SK-N-SH (cell line): ENCODE results near the gene TP53I13. TPM values are rescaled to one million over a fixed set of nuclear protein-coding genes. Genes with fewer than 3 reads are reported as not detected.

Experiments
- CTCF ChIA-PET: fragments of 300-600, 350-600 bp; formaldehyde crosslinking; extraction: SDS; loops from one replicate; lab custom pipeline; 2021; lab: Yijun Ruan, JAX
- POLR2A ChIA-PET: fragments of 350-600 bp; sonication (Branson Sonifier 250); formaldehyde crosslinking; extraction: SDS; loops from one replicate; lab custom pipeline; 2020; ENCODE audit warnings: antibody characterized with exemption, inconsistent platforms; lab: Yijun Ruan, JAX
- DNase-seq: peaks from one replicate; pipeline ENCODE4 v3.0.0; 2012
- H2AFZ ChIP-seq: fragments of 200-600 bp; sonication (generic); 2 replicates; pipeline ENCODE4 v1.8.1; 2016; ENCODE audit warnings: antibody characterized with exemption, mild to moderate bottlenecking, low read depth
- H3F3A ChIP-seq: fragments of 200-600 bp; sonication (generic); replicated peaks from 2 replicates; pipeline ENCODE3; 2016; ENCODE audit warnings: antibody characterized with exemption, mild to moderate bottlenecking; ENCODE audit not compliant: insufficient read depth
- H3K27ac ChIP-seq, 2 experiments: fragments of 200-500 bp in 1 of 2; fragments of 200-600 bp in 1 of 2; sonication (Bioruptor generic) in 1 of 2; sonication (generic), shearing (Covaris generic) in 1 of 2; 2 replicates each; pipeline versions ENCODE4 v1.5.1 to v1.6.1; 2014 to 2016; ENCODE audit warnings: low read depth in 2 of 2, inconsistent platforms in 1 of 2, low read length in 1 of 2, mild to moderate bottlenecking in 1 of 2, mixed read lengths in 1 of 2
- H3K27me3 ChIP-seq: fragments of 200-600 bp; sonication (generic), shearing (Covaris generic); 2 replicates; pipeline ENCODE4 v1.6.1; 2016; ENCODE audit warnings: mixed run types; ENCODE audit not compliant: insufficient read depth
- H3K36me3 ChIP-seq, 2 experiments: fragments of 200-500 bp in 1 of 2; fragments of 200-600 bp in 1 of 2; sonication (Bioruptor generic) in 1 of 2; sonication (generic) in 1 of 2; replicated peaks in 1 of 2; 2 replicates each; pipeline versions ENCODE3 to v1.5.1; 2014 to 2016; ENCODE audit warnings: low read length in 1 of 2, mild to moderate bottlenecking in 1 of 2; ENCODE audit not compliant: insufficient read depth in 2 of 2, control insufficient read depth in 1 of 2
- H3K4me1 ChIP-seq, 2 experiments: fragments of 200-500 bp in 1 of 2; fragments of 200-600 bp in 1 of 2; sonication (Bioruptor generic) in 1 of 2; sonication (generic), shearing (Covaris generic) in 1 of 2; 2 replicates each; pipeline versions ENCODE4 v1.5.1 to v1.6.1; 2014 to 2016; ENCODE audit warnings: low read depth in 1 of 2, low read length in 1 of 2, mixed run types in 1 of 2; ENCODE audit not compliant: insufficient read depth in 2 of 2, control insufficient read depth in 1 of 2
- H3K4me2 ChIP-seq: fragments of 200-600 bp; sonication (generic), shearing (Covaris generic); 2 replicates; pipeline ENCODE4 v1.6.1; 2017; ENCODE audit warnings: mixed run types
- H3K4me3 ChIP-seq, 2 experiments: fragments of 200-500 bp in 1 of 2; fragments of 200-600 bp in 1 of 2; sonication (Bioruptor generic) in 1 of 2; sonication (generic), shearing (Covaris generic) in 1 of 2; 2 replicates each; pipeline versions ENCODE4 v1.5.1 to v1.8.1; 2014 to 2016; ENCODE audit warnings: low read depth in 2 of 2, inconsistent platforms in 1 of 2, low read length in 1 of 2, mild to moderate bottlenecking in 1 of 2, mixed read lengths in 1 of 2, moderate library complexity in 1 of 2
- H3K79me2 ChIP-seq: fragments of 200-600 bp; sonication (generic); 2 replicates; pipeline ENCODE4 v1.8.1; 2017; ENCODE audit warnings: mild to moderate bottlenecking; ENCODE audit not compliant: insufficient read depth
- H3K9ac ChIP-seq: fragments of 200-600 bp; sonication (generic); 2 replicates; pipeline ENCODE4 v1.6.1; 2017; ENCODE audit warnings: mixed run types
- H3K9me2 ChIP-seq: fragments of 200-600 bp; sonication (generic); 2 replicates; pipeline ENCODE4 v1.6.1; 2017; ENCODE audit warnings: mixed run types
- H3K9me3 ChIP-seq: fragments of 200-600 bp; sonication (generic); 2 replicates; pipeline ENCODE4 v1.6.1; 2017; ENCODE audit warnings: mixed run types, mild to moderate bottlenecking, moderate library complexity
- H4K20me1 ChIP-seq: fragments of 200-600 bp; sonication (generic); 2 replicates; pipeline ENCODE4 v1.6.1; 2017; ENCODE audit warnings: mild to moderate bottlenecking, mixed run types; ENCODE audit not compliant: insufficient read depth
- FOSL2 ChIP-seq: IDR thresholded peaks from 2 replicates; pipeline ENCODE4 v1.4.0; 2012; ENCODE audit warnings: low read depth, mild to moderate bottlenecking, moderate library complexity, borderline replicate concordance
- FOXJ3 ChIP-seq: sonication (generic); formaldehyde crosslinking; IDR thresholded peaks from 2 replicates; pipeline ENCODE4 v1.5.1; 2020; ENCODE audit warnings: mild to moderate bottlenecking, missing genetic modification reagents
- JUND ChIP-seq: IDR thresholded peaks from 2 replicates; pipeline ENCODE4 v1.4.0; 2012
- POLR2AphosphoS5 ChIP-seq: IDR thresholded peaks from 2 replicates; pipeline ENCODE4 v1.6.1; 2012; ENCODE audit warnings: low read depth, low read length
- RCOR1 ChIP-seq: fragments of 150-350 bp; IDR thresholded peaks from 2 replicates; pipeline ENCODE4 v1.6.1; 2017; ENCODE audit warnings: antibody characterized with exemption, low read length
- SMC3 ChIP-seq: IDR thresholded peaks from 2 replicates; pipeline ENCODE4 v1.6.1; 2012; ENCODE audit warnings: low read depth, low read length, improper control_type of control experiment
- WGBS: methylation state at CpG from one replicate; pipeline ENCODE4 v1.1.6; 2017; ENCODE audit warnings: low lambda C conversion rate; 5-methylcytosine and 5-hydroxymethylcytosine counted together
- polyA plus RNA-seq, 3 experiments: library from polyadenylated mRNA; depleted of rRNA; stranded (reverse); fragments of >200 nt; gene quantifications; 2 replicates each; pipeline ENCODE4 v1.2.3, GENCODE V29; 2012
- TF ChIP-seq, protein P1 (sequence below): fragments of 200-600 bp; sonication (generic); IDR thresholded peaks from 2 replicates; pipeline ENCODE4 v1.6.1; 2017; ENCODE audit warnings: antibody characterized with exemption, mild to moderate bottlenecking, moderate library complexity

Gene TP53I13
- polyA plus RNA-seq, 1 of the 3 experiments (the other 2 are of a cell fraction) = 39.2 TPM

DNA sequence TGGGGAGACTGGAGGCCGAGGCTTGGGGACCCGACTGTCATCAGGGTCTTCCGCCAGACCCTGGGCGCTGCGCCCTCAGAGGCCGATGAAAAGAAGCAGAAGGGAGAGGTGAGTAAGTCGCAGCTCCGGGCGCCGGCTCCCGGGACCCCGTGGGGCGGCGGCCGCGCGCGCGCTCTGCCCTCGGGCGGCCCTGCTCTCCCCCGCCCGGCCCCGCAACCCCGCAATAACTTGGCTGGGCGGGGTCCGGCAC is 1.3 kb upstream of the TP53I13 start:
- DNase-seq = no peak
- Histone ChIP-seq H3F3A (peaks cover 7% of the 10 kb centered on the region), H3K9me2 (no peaks in the 10 kb centered on the region), H4K20me1 (no peaks in the 10 kb centered on the region), H3K4me1 (peaks cover 8 to 19% of the 10 kb centered on the region in 2 experiments; a peak in 1 of 4 replicates), H3K27ac (peak overlapping the region in 1 of 2 experiments; percentile 77; a peak in 2 of 4 replicates), H3K9ac (peak overlapping the region; percentile 62; the same call in 1 of the 2 replicates), H3K27me3 (no peaks in the 10 kb centered on the region), H3K79me2 (peaks cover 10% of the 10 kb centered on the region; the same call in 1 of the 2 replicates), H3K4me3 (peak overlapping the region; percentile 76 to 81), H3K9me3 (no peaks in the 10 kb centered on the region), H3K36me3 (peaks cover 1 to 4% of the 10 kb centered on the region in 2 experiments), H3K4me2 (peak overlapping the region; percentile 92), H2AFZ (peak overlapping the region; percentile 97)
- CTCF ChIA-PET = interaction anchor here (0.8 to 11.6 kb wide), 16 partner anchors 8 to 420 kb away, joined by 3 to 166 read pairs (median 4); partner anchors contain the start of genes ANKRD13B and GIT1
- TF ChIP-seq SMC3 (no peak), RCOR1 (no peak)
- POLR2A ChIA-PET = interaction anchor here (0.6 to 1.1 kb wide), 3 partner anchors 11 to 25 kb away, joined by 3 read pairs; no protein-coding TSS in a partner anchor
- 0% methylated on average over 5 of the region's 27 CpGs for WGBS

- peak overlapping the region; percentile 62 for H3K9ac ChIP-seq
- H2AFZ ChIP-seq = peak overlapping the region; percentile 97
- H3K27me3 ChIP-seq = no peaks in the 10 kb centered on the region
- peak overlapping the region; percentile 92 for H3K4me2 ChIP-seq
- ChIA-PET CTCF (interaction anchor here (0.6 to 11.6 kb wide), 23 partner anchors 8 to 537 kb away, joined by 3 to 166 read pairs (median 3); partner anchors contain the start of genes ANKRD13B and GIT1), POLR2A (interaction anchor here (0.5 to 1.1 kb wide), 2 partner anchors 23 to 1529 kb away, joined by 3 to 5 read pairs; no protein-coding TSS in a partner anchor)
- no peaks in the 10 kb centered on the region for H3K9me3 ChIP-seq
- peak; percentile 15; the same call in 1 of the 2 replicates for TF ChIP-seq POLR2AphosphoS5
- no peak for TF ChIP-seq JUND
- 0 out of 2 replicates have a peak, but pooled peaks have one; percentile 18 for TF ChIP-seq FOXJ3 (CRISPR knock-in tag)
- TF ChIP-seq, protein P1, sequence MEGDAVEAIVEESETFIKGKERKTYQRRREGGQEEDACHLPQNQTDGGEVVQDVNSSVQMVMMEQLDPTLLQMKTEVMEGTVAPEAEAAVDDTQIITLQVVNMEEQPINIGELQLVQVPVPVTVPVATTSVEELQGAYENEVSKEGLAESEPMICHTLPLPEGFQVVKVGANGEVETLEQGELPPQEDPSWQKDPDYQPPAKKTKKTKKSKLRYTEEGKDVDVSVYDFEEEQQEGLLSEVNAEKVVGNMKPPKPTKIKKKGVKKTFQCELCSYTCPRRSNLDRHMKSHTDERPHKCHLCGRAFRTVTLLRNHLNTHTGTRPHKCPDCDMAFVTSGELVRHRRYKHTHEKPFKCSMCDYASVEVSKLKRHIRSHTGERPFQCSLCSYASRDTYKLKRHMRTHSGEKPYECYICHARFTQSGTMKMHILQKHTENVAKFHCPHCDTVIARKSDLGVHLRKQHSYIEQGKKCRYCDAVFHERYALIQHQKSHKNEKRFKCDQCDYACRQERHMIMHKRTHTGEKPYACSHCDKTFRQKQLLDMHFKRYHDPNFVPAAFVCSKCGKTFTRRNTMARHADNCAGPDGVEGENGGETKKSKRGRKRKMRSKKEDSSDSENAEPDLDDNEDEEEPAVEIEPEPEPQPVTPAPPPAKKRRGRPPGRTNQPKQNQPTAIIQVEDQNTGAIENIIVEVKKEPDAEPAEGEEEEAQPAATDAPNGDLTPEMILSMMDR = peak; percentile 45
- TF ChIP-seq FOSL2 = no peak
- peaks cover 3 to 4% of the 10 kb centered on the region in 2 experiments for H3K36me3 ChIP-seq
- peaks cover 8 to 22% of the 10 kb centered on the region in 2 experiments; a peak in 1 of 4 replicates for H3K4me1 ChIP-seq
- no peaks in the 10 kb centered on the region for H4K20me1 ChIP-seq
- DNase-seq = peak; percentile 87
- H3K9me2 ChIP-seq = no peaks in the 10 kb centered on the region
- H3K4me3 ChIP-seq = peak overlapping the region; percentile 76 to 81
- peak overlapping the region; percentile 77 to 89 for H3K27ac ChIP-seq
- 3% methylated on average over 33 of the region's 63 CpGs for WGBS
- H3F3A ChIP-seq = peaks cover 7% of the 10 kb centered on the region
- H3K79me2 ChIP-seq = peaks cover 10% of the 10 kb centered on the region; the same call in 1 of the 2 replicates
These were observed 759 bp upstream of the TP53I13 start for GRCh38 chr17:29567554-29568330.
